ENCODE results near the gene HIVEP3.

- TF ChIP-seq CTCF (tag by site-specific recombination; IDR thresholded peaks at IDR 0.05) (no peak), ZNF350 (tag by site-specific recombination; IDR thresholded peaks at IDR 0.05) (no peak), REST (tag by site-specific recombination; IDR thresholded peaks at IDR 0.05) (no peak), YY1 (tag by site-specific recombination; IDR thresholded peaks at IDR 0.05) (no peak)
These were observed 45.7 kb upstream of the HIVEP3 start for GRCh38 chr1:41964400-41964799.

Measured in HEK293 (cell line).